Mammary epithelial cell (primary cell): ENCODE measurements around the gene SSC5D.

Source experiments
- CTCF ChIP-seq, 2 donors: IDR thresholded peaks in 1 of 2; conservative IDR thresholded peaks in 1 of 2; 2 replicates each; pipeline ENCODE4 v1.5.1; 2011 to 2012; ENCODE audit warnings: inconsistent platforms in 2 of 2, low read length in 2 of 2, mild to moderate bottlenecking in 2 of 2, control low read depth in 1 of 2, low read depth in 1 of 2; ENCODE audit not compliant: insufficient read depth in 1 of 2; ENCODE audit errors: extremely low read depth in 1 of 2
- EZH2 ChIP-seq: IDR thresholded peaks from 2 replicates; pipeline ENCODE4 v1.6.1; 2012; ENCODE audit warnings: low read length, inconsistent platforms, borderline replicate concordance

GRCh38 chr19:55537741-55538111, 49.5 kb downstream of the SSC5D start:
- TF ChIP-seq CTCF (conservative IDR thresholded peaks at IDR 0.05 in 1 of 2, IDR thresholded peaks at IDR 0.05 in 1 of 2; ENCODE audit: extremely low read depth in 1 of 2, insufficient read depth in 1 of 2, low read depth in 1 of 2, low read length in 2 of 2) (no peak), EZH2 (no peak)
